ENCODE data around the gene SLC38A9. TPM values are rescaled to one million over a fixed set of nuclear protein-coding genes. Genes with fewer than 3 reads are reported as not detected.
A peak's percentile ranks its signal among the peaks of the same experiment; 100 is the strongest.

The SLC38A9 gene
- total and polyA plus RNA-seq, 7 donors: 2.4 to 56.5 (median 12.5) TPM

GRCh38 chr5:55715519-55716078 is 3.5 kb upstream of the SLC38A9 start:
- Histone ChIP-seq H3K4me3 (no peak overlapping the region), H3K36me3 (no peaks in the 10 kb centered on the region), H3K4me1 (peaks cover 0 to 16% (median 15%) of the 10 kb centered on the region in 4 donors), H3K27ac (no peak overlapping the region), H3K9me3 (no peaks in the 10 kb centered on the region), H3K27me3 (no peaks in the 10 kb centered on the region)
- intact Hi-C loops (cut with DNase I): no loop called here
- DNase-seq: no peak
- TF ChIP-seq POLR2A (IDR thresholded peaks at IDR 0.05): no peak
- WGBS, 2 donors: 96 to 97% methylated on average over 6 of the region's 6 CpGs

- H3K27me3 ChIP-seq: no peaks in the 10 kb centered on the region
- no peak overlapping the region for H3K27ac ChIP-seq
- H3K4me1 ChIP-seq: peaks cover 0 to 17% (median 15%) of the 10 kb centered on the region in 4 donors
- no peak for DNase-seq
- WGBS, 2 donors: 34 to 71% methylated on average over 6 of the region's 6 CpGs
- H3K36me3 ChIP-seq: no peaks in the 10 kb centered on the region
- H3K9me3 ChIP-seq: no peaks in the 10 kb centered on the region
- H3K4me3 ChIP-seq: no peak overlapping the region
- TF ChIP-seq CTCF (IDR thresholded peaks at IDR 0.05): no peak
- TF ChIP-seq EP300 (IDR thresholded peaks at IDR 0.05): no peak
- TF ChIP-seq POLR2AphosphoS5 (IDR thresholded peaks at IDR 0.05): no peak
- TF ChIP-seq POLR2A (IDR thresholded peaks at IDR 0.05): no peak
- intact Hi-C loops (cut with DNase I): loop anchor here (5.0 kb wide), 1 partner anchor 542 kb away; the partner anchor contains the start of gene CDC20B
Measured at GRCh38 chr5:55714749-55715148, 2.6 kb upstream of the SLC38A9 start.

- 18 to 55% methylated on average over 1 of the region's 1 CpG for WGBS, 2 donors
- TF ChIP-seq POLR2A (IDR thresholded peaks at IDR 0.05): no peak
- no peak for TF ChIP-seq POLR2AphosphoS5 (IDR thresholded peaks at IDR 0.05)
- TF ChIP-seq EP300 (IDR thresholded peaks at IDR 0.05): no peak
- no peak for TF ChIP-seq CTCF (IDR thresholded peaks at IDR 0.05)
- Histone ChIP-seq H3K9me3 (no peaks in the 10 kb centered on the region), H3K4me3 (no peak overlapping the region), H3K4me1 (peaks cover 0 to 17% (median 15%) of the 10 kb centered on the region in 4 donors), H3K36me3 (no peaks in the 10 kb centered on the region), H3K27me3 (no peaks in the 10 kb centered on the region), H3K27ac (no peak overlapping the region)
- intact Hi-C loops (cut with DNase I): loop anchor here (5.0 kb wide), 1 partner anchor 542 kb away; the partner anchor contains the start of gene CDC20B
- no peak for DNase-seq
Measured at GRCh38 chr5:55714339-55714738, 2.2 kb upstream of the SLC38A9 start.

GRCh38 chr5:55713871-55714270 is 1.7 kb upstream of the SLC38A9 start:
- DNase-seq: no peak
- Histone ChIP-seq H3K36me3 (no peaks in the 10 kb centered on the region), H3K9me3 (no peaks in the 10 kb centered on the region), H3K4me1 (peaks cover 0 to 17% (median 15%) of the 10 kb centered on the region in 4 donors), H3K4me3 (no peak overlapping the region), H3K27ac (no peak overlapping the region), H3K27me3 (no peaks in the 10 kb centered on the region)
- TF ChIP-seq POLR2AphosphoS5 (IDR thresholded peaks at IDR 0.05) (no peak), CTCF (IDR thresholded peaks at IDR 0.05) (no peak), EP300 (IDR thresholded peaks at IDR 0.05) (no peak), POLR2A (IDR thresholded peaks at IDR 0.05) (no peak)
- intact Hi-C loops (cut with DNase I): loop anchor here (5.0 kb wide), 1 partner anchor 542 kb away; the partner anchor contains the start of gene CDC20B
- WGBS, 2 donors: 81 to 87% methylated on average over 3 of the region's 3 CpGs

- no peak for TF ChIP-seq POLR2AphosphoS5 (IDR thresholded peaks at IDR 0.05)
- TF ChIP-seq EP300 (IDR thresholded peaks at IDR 0.05): no peak
- no peak for TF ChIP-seq POLR2A (IDR thresholded peaks at IDR 0.05)
- TF ChIP-seq CTCF (IDR thresholded peaks at IDR 0.05): no peak
- peaks cover 0 to 17% (median 15%) of the 10 kb centered on the region in 4 donors for H3K4me1 ChIP-seq
- H3K27ac ChIP-seq: peak overlapping the region; percentile 73 to 79 (median 78)
- peaks cover 0 to 9% (median 0%) of the 10 kb centered on the region in 4 donors for H3K36me3 ChIP-seq
- H3K27me3 ChIP-seq: no peaks in the 10 kb centered on the region
- no peaks in the 10 kb centered on the region for H3K9me3 ChIP-seq
- DNase-seq: no peak
- intact Hi-C loops (cut with DNase I): loop anchor here (5.0 kb wide), 1 partner anchor 539 kb away; the partner anchor contains the start of gene CDC20B
- 7 to 12% methylated on average over 18 of the region's 18 CpGs for WGBS, 2 donors
- peak overlapping the region; percentile 78 to 92 (median 82) for H3K4me3 ChIP-seq
Measured at GRCh38 chr5:55711507-55712022, 559 bp downstream of the SLC38A9 start.
